HEK293 (cell line): ENCODE data around the gene KLK5.

Experiments
- KLF10 ChIP-seq: fragments of 450-650 bp; IDR thresholded peaks from 2 replicates; pipeline ENCODE4 v1.5.1; 2018; ENCODE audit warnings: missing biosample characterization, mild to moderate bottlenecking, missing genetic modification characterization
- KLF8 ChIP-seq: fragments of 450-650 bp; formaldehyde crosslinking; IDR thresholded peaks from 2 replicates; pipeline ENCODE4 v1.5.1; 2016; ENCODE audit warnings: missing biosample characterization, missing genetic modification characterization
- ZBTB8A ChIP-seq: fragments of 450-650 bp; formaldehyde crosslinking; IDR thresholded peaks from 2 replicates; pipeline ENCODE4 v1.5.1; 2016; ENCODE audit warnings: missing biosample characterization, missing genetic modification characterization
- ZNF114 ChIP-seq: fragments of 450-650 bp; formaldehyde crosslinking; IDR thresholded peaks from 2 replicates; pipeline ENCODE4 v1.5.0; 2017; ENCODE audit warnings: missing biosample characterization, missing genetic modification characterization
- ZNF274 ChIP-seq, 2 experiments: fragments of 200-500 bp in 1 of 2; fragments of 450-650 bp in 1 of 2; sonication (Bioruptor generic) in 1 of 2; formaldehyde crosslinking in 1 of 2; IDR thresholded peaks; 2 replicates each; pipeline versions ENCODE4 v1.5.1 to v1.6.1; 2014 to 2016; ENCODE audit warnings: borderline replicate concordance in 1 of 2, inconsistent platforms in 1 of 2, low read length in 1 of 2, missing biosample characterization in 1 of 2, missing genetic modification characterization in 1 of 2
- ZNF292 ChIP-seq: fragments of 450-650 bp; formaldehyde crosslinking; IDR thresholded peaks from 2 replicates; pipeline ENCODE4 v1.5.1; 2016; ENCODE audit warnings: low read depth, missing biosample characterization, missing genetic modification characterization, borderline replicate concordance
- ZNF530 ChIP-seq: fragments of 450-650 bp; formaldehyde crosslinking; IDR thresholded peaks from 2 replicates; pipeline ENCODE4 v1.5.1; 2016; ENCODE audit warnings: low read depth, missing biosample characterization, missing genetic modification characterization
- ZNF654 ChIP-seq: fragments of 450-650 bp; formaldehyde crosslinking; IDR thresholded peaks from 2 replicates; pipeline ENCODE4 v1.5.1; 2016; ENCODE audit warnings: low read depth, missing biosample characterization, missing genetic modification characterization
- TF ChIP-seq, protein P1 (sequence below): fragments of 450-650 bp; formaldehyde crosslinking; IDR thresholded peaks from 2 replicates; pipeline ENCODE4 v1.5.1; 2016; ENCODE audit warnings: missing biosample characterization, missing genetic modification characterization
- TF ChIP-seq, protein P2 (sequence below): fragments of 450-650 bp; formaldehyde crosslinking; IDR thresholded peaks from 2 replicates; pipeline ENCODE4 v1.5.1; 2017; ENCODE audit warnings: missing biosample characterization, missing genetic modification characterization
- TF ChIP-seq, protein P3 (sequence below): fragments of 450-650 bp; formaldehyde crosslinking; IDR thresholded peaks from 2 replicates; pipeline ENCODE4 v1.5.1; 2016; ENCODE audit warnings: missing biosample characterization, missing genetic modification characterization
- TF ChIP-seq, protein P4 (sequence below): fragments of 450-650 bp; formaldehyde crosslinking; IDR thresholded peaks from 2 replicates; pipeline ENCODE4 v1.5.1; 2016; ENCODE audit warnings: missing biosample characterization, missing genetic modification characterization
- TF ChIP-seq, protein P5 (sequence below): fragments of 450-650 bp; formaldehyde crosslinking; IDR thresholded peaks from 2 replicates; pipeline ENCODE4 v1.5.1; 2017; ENCODE audit warnings: missing biosample characterization, missing genetic modification characterization
- TF ChIP-seq, protein P6 (sequence below): fragments of 450-650 bp; formaldehyde crosslinking; IDR thresholded peaks from 2 replicates; pipeline ENCODE4 v1.5.1; 2016; ENCODE audit warnings: missing biosample characterization, missing genetic modification characterization

DNA sequence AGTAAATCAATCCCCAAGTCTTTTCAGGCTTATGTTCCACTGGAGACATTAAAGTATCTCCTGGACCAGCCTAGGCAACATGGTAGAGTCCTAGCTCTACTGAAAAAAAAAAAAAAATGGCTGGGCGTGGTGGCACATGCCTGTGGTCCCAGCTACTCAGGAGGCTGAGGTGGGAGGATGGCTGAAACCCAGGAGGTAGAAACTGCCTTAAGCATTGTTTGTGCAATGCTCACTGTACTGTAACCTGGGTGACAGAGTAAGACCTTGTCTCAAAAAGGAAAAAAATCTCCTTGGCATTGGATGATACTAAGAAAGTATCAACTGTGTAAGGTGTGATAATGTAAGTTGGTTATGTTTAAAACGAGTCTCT lies 39.8 kb upstream of the KLK5 start:
- TF ChIP-seq, protein P1, sequence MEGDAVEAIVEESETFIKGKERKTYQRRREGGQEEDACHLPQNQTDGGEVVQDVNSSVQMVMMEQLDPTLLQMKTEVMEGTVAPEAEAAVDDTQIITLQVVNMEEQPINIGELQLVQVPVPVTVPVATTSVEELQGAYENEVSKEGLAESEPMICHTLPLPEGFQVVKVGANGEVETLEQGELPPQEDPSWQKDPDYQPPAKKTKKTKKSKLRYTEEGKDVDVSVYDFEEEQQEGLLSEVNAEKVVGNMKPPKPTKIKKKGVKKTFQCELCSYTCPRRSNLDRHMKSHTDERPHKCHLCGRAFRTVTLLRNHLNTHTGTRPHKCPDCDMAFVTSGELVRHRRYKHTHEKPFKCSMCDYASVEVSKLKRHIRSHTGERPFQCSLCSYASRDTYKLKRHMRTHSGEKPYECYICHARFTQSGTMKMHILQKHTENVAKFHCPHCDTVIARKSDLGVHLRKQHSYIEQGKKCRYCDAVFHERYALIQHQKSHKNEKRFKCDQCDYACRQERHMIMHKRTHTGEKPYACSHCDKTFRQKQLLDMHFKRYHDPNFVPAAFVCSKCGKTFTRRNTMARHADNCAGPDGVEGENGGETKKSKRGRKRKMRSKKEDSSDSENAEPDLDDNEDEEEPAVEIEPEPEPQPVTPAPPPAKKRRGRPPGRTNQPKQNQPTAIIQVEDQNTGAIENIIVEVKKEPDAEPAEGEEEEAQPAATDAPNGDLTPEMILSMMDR (tag by site-specific recombination) = no peak
- TF ChIP-seq ZNF114 (tag by site-specific recombination) (no peak), ZNF530 (tag by site-specific recombination) (no peak), ZNF292 (tag by site-specific recombination) (no peak), ZNF274 (IDR thresholded peaks at IDR 0.05; ENCODE audit: low read length) (no peak), ZNF274 (tag by site-specific recombination; IDR thresholded peaks at IDR 0.05; ENCODE audit: borderline replicate concordance) (no peak), KLF8 (tag by site-specific recombination) (no peak), ZBTB8A (tag by site-specific recombination) (no peak), KLF10 (tag by site-specific recombination) (no peak), ZNF654 (tag by site-specific recombination) (no peak)
- TF ChIP-seq, protein P2, sequence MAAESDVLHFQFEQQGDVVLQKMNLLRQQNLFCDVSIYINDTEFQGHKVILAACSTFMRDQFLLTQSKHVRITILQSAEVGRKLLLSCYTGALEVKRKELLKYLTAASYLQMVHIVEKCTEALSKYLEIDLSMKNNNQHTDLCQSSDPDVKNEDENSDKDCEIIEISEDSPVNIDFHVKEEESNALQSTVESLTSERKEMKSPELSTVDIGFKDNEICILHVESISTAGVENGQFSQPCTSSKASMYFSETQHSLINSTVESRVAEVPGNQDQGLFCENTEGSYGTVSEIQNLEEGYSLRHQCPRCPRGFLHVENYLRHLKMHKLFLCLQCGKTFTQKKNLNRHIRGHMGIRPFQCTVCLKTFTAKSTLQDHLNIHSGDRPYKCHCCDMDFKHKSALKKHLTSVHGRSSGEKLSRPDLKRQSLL (tag by site-specific recombination) = no peak
- TF ChIP-seq, protein P3, sequence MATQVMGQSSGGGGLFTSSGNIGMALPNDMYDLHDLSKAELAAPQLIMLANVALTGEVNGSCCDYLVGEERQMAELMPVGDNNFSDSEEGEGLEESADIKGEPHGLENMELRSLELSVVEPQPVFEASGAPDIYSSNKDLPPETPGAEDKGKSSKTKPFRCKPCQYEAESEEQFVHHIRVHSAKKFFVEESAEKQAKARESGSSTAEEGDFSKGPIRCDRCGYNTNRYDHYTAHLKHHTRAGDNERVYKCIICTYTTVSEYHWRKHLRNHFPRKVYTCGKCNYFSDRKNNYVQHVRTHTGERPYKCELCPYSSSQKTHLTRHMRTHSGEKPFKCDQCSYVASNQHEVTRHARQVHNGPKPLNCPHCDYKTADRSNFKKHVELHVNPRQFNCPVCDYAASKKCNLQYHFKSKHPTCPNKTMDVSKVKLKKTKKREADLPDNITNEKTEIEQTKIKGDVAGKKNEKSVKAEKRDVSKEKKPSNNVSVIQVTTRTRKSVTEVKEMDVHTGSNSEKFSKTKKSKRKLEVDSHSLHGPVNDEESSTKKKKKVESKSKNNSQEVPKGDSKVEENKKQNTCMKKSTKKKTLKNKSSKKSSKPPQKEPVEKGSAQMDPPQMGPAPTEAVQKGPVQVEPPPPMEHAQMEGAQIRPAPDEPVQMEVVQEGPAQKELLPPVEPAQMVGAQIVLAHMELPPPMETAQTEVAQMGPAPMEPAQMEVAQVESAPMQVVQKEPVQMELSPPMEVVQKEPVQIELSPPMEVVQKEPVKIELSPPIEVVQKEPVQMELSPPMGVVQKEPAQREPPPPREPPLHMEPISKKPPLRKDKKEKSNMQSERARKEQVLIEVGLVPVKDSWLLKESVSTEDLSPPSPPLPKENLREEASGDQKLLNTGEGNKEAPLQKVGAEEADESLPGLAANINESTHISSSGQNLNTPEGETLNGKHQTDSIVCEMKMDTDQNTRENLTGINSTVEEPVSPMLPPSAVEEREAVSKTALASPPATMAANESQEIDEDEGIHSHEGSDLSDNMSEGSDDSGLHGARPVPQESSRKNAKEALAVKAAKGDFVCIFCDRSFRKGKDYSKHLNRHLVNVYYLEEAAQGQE (tag by site-specific recombination) = no peak
- TF ChIP-seq, protein P4, sequence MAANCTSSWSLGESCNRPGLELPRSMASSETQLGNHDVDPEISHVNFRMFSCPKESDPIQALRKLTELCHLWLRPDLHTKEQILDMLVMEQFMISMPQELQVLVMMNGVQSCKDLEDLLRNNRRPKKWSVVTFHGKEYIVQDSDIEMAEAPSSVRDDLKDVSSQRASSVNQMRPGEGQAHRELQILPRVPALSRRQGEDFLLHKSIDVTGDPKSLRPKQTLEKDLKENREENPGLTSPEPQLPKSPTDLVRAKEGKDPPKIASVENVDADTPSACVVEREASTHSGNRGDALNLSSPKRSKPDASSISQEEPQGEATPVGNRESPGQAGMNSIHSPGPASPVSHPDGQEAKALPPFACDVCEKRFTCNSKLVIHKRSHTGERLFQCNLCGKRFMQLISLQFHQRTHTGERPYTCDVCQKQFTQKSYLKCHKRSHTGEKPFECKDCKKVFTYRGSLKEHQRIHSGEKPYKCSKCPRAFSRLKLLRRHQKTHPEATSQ (tag by site-specific recombination) = no peak
- TF ChIP-seq, protein P5, sequence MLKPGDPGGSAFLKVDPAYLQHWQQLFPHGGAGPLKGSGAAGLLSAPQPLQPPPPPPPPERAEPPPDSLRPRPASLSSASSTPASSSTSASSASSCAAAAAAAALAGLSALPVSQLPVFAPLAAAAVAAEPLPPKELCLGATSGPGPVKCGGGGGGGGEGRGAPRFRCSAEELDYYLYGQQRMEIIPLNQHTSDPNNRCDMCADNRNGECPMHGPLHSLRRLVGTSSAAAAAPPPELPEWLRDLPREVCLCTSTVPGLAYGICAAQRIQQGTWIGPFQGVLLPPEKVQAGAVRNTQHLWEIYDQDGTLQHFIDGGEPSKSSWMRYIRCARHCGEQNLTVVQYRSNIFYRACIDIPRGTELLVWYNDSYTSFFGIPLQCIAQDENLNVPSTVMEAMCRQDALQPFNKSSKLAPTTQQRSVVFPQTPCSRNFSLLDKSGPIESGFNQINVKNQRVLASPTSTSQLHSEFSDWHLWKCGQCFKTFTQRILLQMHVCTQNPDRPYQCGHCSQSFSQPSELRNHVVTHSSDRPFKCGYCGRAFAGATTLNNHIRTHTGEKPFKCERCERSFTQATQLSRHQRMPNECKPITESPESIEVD = no peak
- TF ChIP-seq, protein P6, sequence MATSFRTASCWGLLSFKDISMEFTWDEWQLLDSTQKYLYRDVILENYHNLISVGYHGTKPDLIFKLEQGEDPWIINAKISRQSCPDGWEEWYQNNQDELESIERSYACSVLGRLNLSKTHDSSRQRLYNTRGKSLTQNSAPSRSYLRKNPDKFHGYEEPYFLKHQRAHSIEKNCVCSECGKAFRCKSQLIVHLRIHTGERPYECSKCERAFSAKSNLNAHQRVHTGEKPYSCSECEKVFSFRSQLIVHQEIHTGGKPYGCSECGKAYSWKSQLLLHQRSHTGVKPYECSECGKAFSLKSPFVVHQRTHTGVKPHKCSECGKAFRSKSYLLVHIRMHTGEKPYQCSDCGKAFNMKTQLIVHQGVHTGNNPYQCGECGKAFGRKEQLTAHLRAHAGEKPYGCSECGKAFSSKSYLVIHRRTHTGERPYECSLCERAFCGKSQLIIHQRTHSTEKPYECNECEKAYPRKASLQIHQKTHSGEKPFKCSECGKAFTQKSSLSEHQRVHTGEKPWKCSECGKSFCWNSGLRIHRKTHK (tag by site-specific recombination) = no peak
